Liver (tissue), 9 donors: ENCODE measurements around the gene SSBP2. TPM values are rescaled to one million over a fixed set of nuclear protein-coding genes. Genes with fewer than 3 reads are reported as not detected.

Experiments
- DNase-seq: peaks from one replicate; pipeline ENCODE4 v3.0.0-alpha.2; 2017; ENCODE audit warnings: low spot score
- H3K27ac ChIP-seq, 2 donors: one replicate each; pipeline ENCODE4 v1.7.0; 2013; ENCODE audit warnings: inconsistent platforms in 2 of 2, low read length in 2 of 2, control low read depth in 1 of 2, low read depth in 1 of 2, mild to moderate bottlenecking in 1 of 2
- H3K27me3 ChIP-seq, 4 donors: one replicate each; pipeline versions ENCODE4 v1.6.1 to v1.7.0; 2013; ENCODE audit warnings: low read length in 3 of 4, inconsistent platforms in 1 of 4, mild to moderate bottlenecking in 1 of 4, moderate library complexity in 1 of 4; ENCODE audit not compliant: control insufficient read depth in 4 of 4, insufficient read depth in 4 of 4
- H3K36me3 ChIP-seq, 4 donors: one replicate each; pipeline versions ENCODE4 v1.6.1 to v1.7.0; 2013; ENCODE audit warnings: low read length in 3 of 4, mild to moderate bottlenecking in 3 of 4, low read depth in 1 of 4, moderate library complexity in 1 of 4; ENCODE audit not compliant: control insufficient read depth in 4 of 4, insufficient read depth in 3 of 4
- H3K4me1 ChIP-seq, 4 donors: one replicate each; pipeline versions ENCODE4 v1.6.1 to v1.7.0; 2013; ENCODE audit warnings: low read length in 3 of 4, mild to moderate bottlenecking in 3 of 4, moderate library complexity in 1 of 4; ENCODE audit not compliant: control insufficient read depth in 4 of 4, insufficient read depth in 4 of 4
- H3K4me3 ChIP-seq, 3 donors: one replicate each; pipeline versions ENCODE4 v1.6.1 to v1.7.0; 2013; ENCODE audit warnings: low read length in 3 of 3, control low read depth in 1 of 3, low read depth in 1 of 3, mild to moderate bottlenecking in 1 of 3
- H3K9ac ChIP-seq, 2 donors: one replicate each; pipeline ENCODE4 v1.7.0; 2013; ENCODE audit warnings: low read length in 2 of 2, mild to moderate bottlenecking in 2 of 2, moderate library complexity in 2 of 2, control low read depth in 1 of 2, low read depth in 1 of 2
- H3K9me3 ChIP-seq, 4 donors: one replicate each; pipeline versions ENCODE4 v1.6.1 to v1.7.0; 2013; ENCODE audit warnings: low read length in 3 of 4; ENCODE audit not compliant: control insufficient read depth in 4 of 4
- EGR1 ChIP-seq, 2 donors: IDR thresholded peaks; 2 replicates each; pipeline ENCODE4 v1.6.1; 2016 to 2018; ENCODE audit warnings: antibody characterized with exemption in 2 of 2, low read depth in 2 of 2
- FOXA1 ChIP-seq: IDR thresholded peaks from 2 replicates; pipeline ENCODE4 v1.6.1; 2016; ENCODE audit warnings: antibody characterized with exemption
- FOXA2 ChIP-seq: IDR thresholded peaks from 2 replicates; pipeline ENCODE4 v1.6.1; 2016; ENCODE audit warnings: antibody characterized with exemption
- GABPA ChIP-seq, 2 donors: IDR thresholded peaks in 1 of 2; conservative IDR thresholded peaks in 1 of 2; 2 replicates each; pipeline ENCODE4 v1.6.1; 2016; ENCODE audit warnings: antibody characterized with exemption in 2 of 2, mild to moderate bottlenecking in 1 of 2, moderate library complexity in 1 of 2
- HNF4A ChIP-seq, 2 donors: conservative IDR thresholded peaks; 2 replicates each; pipeline ENCODE4 v1.6.1; 2016; ENCODE audit warnings: antibody characterized with exemption in 2 of 2, mild to moderate bottlenecking in 2 of 2
- HNF4G ChIP-seq: IDR thresholded peaks from 2 replicates; pipeline ENCODE4 v1.6.1; 2016; ENCODE audit warnings: antibody characterized with exemption
- JUND ChIP-seq, 2 donors: IDR thresholded peaks; 2 replicates each; pipeline ENCODE4 v1.6.1; 2016; ENCODE audit warnings: antibody characterized with exemption in 2 of 2
- NR2F2 ChIP-seq: IDR thresholded peaks from 2 replicates; pipeline ENCODE4 v1.6.1; 2016; ENCODE audit warnings: antibody characterized with exemption
- RAD21 ChIP-seq, 2 donors: IDR thresholded peaks; 2 replicates each; pipeline ENCODE4 v1.6.1; 2016; ENCODE audit warnings: antibody characterized with exemption in 2 of 2, mild to moderate bottlenecking in 2 of 2
- RXRA ChIP-seq, 2 donors: IDR thresholded peaks; 2 replicates each; pipeline ENCODE4 v1.6.1; 2017 to 2018; ENCODE audit warnings: antibody characterized with exemption in 2 of 2, mild to moderate bottlenecking in 1 of 2
- SP1 ChIP-seq: IDR thresholded peaks from 2 replicates; pipeline ENCODE4 v1.6.1; 2018; ENCODE audit warnings: antibody characterized with exemption, mild to moderate bottlenecking
- TAF1 ChIP-seq: conservative IDR thresholded peaks from 2 replicates; pipeline ENCODE4 v1.6.1; 2016; ENCODE audit warnings: antibody characterized with exemption, mild to moderate bottlenecking
- YY1 ChIP-seq: IDR thresholded peaks from 2 replicates; pipeline ENCODE4 v1.6.1; 2016; ENCODE audit warnings: antibody characterized with exemption, mild to moderate bottlenecking
- WGBS: extraction: QIAGEN DNeasy Blood & Tissue Kit; methylation state at CpG from one replicate; pipeline ENCODE4 v1.1.7; 2013; 5-methylcytosine and 5-hydroxymethylcytosine counted together
- polyA plus RNA-seq, 2 donors: library from polyadenylated mRNA; stranded (reverse) in 1 of 2; unstranded in 1 of 2; fragments of 200-250 nt in 1 of 2; fragments of >200 nt in 1 of 2; fragmentation: Nextera tagmentation in 1 of 2; extraction: Ambion mirVana in 1 of 2; gene quantifications; one replicate each; pipeline versions ENCODE4 v1.2.1 to v1.2.3, GENCODE V29; 2013 to 2015
- total RNA-seq, 2 donors: library from RNA; depleted of rRNA; stranded (reverse); fragments of >200 nt; gene quantifications; one replicate each; pipeline ENCODE4 v1.2.3, GENCODE V29; 2014
- TF ChIP-seq, protein P1 (sequence below): fragments of 150-350 bp; IDR thresholded peaks from 2 replicates; pipeline ENCODE4 v1.5.1; 2017; ENCODE audit warnings: improper control_type of control experiment, low read depth, low read length; ENCODE audit not compliant: missing input control
- TF ChIP-seq, protein P2 (sequence below): IDR thresholded peaks from 2 replicates; pipeline ENCODE4 v1.6.1; 2016; ENCODE audit warnings: antibody characterized with exemption, mild to moderate bottlenecking
- TF ChIP-seq, protein P3 (sequence below): IDR thresholded peaks from 2 replicates; pipeline ENCODE4 v1.6.1; 2016; ENCODE audit warnings: antibody characterized with exemption
- TF ChIP-seq, protein P4 (sequence below): IDR thresholded peaks from 2 replicates; pipeline ENCODE4 v1.6.1; 2016; ENCODE audit warnings: antibody characterized with exemption
- TF ChIP-seq, protein P5 (sequence below): IDR thresholded peaks from 2 replicates; pipeline ENCODE4 v1.6.1; 2016; ENCODE audit warnings: antibody characterized with exemption
- donor health status: healthy.
- donor health status: healthy.
- donor health status: healthy.
- donor health status: healthy.
- donor health status: healthy.

The SSBP2 gene
- total and polyA plus RNA-seq, 4 donors = 2.2 to 10.1 (median 4.1) TPM

DNA sequence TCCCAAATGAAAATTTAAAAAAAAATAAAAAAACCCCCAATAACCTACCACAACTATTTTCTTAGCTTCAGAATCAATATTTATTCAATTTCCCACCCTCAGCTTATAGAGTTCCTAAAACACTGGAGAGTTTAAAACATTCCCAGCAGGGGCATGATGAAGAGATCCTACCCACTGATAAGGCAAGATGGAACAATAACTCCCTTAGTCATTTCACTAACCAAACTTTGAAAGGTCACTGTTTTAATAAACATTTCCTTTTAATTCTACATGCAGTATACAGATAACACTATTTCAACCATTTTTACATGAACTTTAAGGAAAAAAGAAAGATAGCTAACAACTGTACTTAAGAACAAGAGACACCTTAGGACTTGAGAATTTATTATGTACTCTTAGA is 322.0 kb downstream of the SSBP2 start:
- no peak overlapping the region for H3K4me3 ChIP-seq
- H3K27ac ChIP-seq = no peak overlapping the region
- no peaks in the 10 kb centered on the region for H3K9me3 ChIP-seq
- DNase-seq = no peak
- no peaks in the 10 kb centered on the region for H3K27me3 ChIP-seq
- TF ChIP-seq HNF4A (conservative IDR thresholded peaks at IDR 0.05) = no peak
- TF ChIP-seq, protein P1, sequence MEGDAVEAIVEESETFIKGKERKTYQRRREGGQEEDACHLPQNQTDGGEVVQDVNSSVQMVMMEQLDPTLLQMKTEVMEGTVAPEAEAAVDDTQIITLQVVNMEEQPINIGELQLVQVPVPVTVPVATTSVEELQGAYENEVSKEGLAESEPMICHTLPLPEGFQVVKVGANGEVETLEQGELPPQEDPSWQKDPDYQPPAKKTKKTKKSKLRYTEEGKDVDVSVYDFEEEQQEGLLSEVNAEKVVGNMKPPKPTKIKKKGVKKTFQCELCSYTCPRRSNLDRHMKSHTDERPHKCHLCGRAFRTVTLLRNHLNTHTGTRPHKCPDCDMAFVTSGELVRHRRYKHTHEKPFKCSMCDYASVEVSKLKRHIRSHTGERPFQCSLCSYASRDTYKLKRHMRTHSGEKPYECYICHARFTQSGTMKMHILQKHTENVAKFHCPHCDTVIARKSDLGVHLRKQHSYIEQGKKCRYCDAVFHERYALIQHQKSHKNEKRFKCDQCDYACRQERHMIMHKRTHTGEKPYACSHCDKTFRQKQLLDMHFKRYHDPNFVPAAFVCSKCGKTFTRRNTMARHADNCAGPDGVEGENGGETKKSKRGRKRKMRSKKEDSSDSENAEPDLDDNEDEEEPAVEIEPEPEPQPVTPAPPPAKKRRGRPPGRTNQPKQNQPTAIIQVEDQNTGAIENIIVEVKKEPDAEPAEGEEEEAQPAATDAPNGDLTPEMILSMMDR = no peak
- no peak for TF ChIP-seq NR2F2
- TF ChIP-seq TAF1 = no peak
- no peak for TF ChIP-seq FOXA1
- no peak for TF ChIP-seq HNF4G
- TF ChIP-seq SP1 = no peak
- TF ChIP-seq, protein P2, sequence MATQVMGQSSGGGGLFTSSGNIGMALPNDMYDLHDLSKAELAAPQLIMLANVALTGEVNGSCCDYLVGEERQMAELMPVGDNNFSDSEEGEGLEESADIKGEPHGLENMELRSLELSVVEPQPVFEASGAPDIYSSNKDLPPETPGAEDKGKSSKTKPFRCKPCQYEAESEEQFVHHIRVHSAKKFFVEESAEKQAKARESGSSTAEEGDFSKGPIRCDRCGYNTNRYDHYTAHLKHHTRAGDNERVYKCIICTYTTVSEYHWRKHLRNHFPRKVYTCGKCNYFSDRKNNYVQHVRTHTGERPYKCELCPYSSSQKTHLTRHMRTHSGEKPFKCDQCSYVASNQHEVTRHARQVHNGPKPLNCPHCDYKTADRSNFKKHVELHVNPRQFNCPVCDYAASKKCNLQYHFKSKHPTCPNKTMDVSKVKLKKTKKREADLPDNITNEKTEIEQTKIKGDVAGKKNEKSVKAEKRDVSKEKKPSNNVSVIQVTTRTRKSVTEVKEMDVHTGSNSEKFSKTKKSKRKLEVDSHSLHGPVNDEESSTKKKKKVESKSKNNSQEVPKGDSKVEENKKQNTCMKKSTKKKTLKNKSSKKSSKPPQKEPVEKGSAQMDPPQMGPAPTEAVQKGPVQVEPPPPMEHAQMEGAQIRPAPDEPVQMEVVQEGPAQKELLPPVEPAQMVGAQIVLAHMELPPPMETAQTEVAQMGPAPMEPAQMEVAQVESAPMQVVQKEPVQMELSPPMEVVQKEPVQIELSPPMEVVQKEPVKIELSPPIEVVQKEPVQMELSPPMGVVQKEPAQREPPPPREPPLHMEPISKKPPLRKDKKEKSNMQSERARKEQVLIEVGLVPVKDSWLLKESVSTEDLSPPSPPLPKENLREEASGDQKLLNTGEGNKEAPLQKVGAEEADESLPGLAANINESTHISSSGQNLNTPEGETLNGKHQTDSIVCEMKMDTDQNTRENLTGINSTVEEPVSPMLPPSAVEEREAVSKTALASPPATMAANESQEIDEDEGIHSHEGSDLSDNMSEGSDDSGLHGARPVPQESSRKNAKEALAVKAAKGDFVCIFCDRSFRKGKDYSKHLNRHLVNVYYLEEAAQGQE = no peak
- TF ChIP-seq RXRA (IDR thresholded peaks at IDR 0.05) = no peak
- TF ChIP-seq, protein P3, sequence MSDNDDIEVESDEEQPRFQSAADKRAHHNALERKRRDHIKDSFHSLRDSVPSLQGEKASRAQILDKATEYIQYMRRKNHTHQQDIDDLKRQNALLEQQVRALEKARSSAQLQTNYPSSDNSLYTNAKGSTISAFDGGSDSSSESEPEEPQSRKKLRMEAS = no peak
- no peak for TF ChIP-seq RAD21 (IDR thresholded peaks at IDR 0.05)
- TF ChIP-seq, protein P4, sequence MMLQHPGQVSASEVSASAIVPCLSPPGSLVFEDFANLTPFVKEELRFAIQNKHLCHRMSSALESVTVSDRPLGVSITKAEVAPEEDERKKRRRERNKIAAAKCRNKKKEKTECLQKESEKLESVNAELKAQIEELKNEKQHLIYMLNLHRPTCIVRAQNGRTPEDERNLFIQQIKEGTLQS = no peak
- TF ChIP-seq FOXA2 = no peak
- TF ChIP-seq GABPA (IDR thresholded peaks at IDR 0.05 in 1 of 2, conservative IDR thresholded peaks at IDR 0.05 in 1 of 2) = no peak
- no peak for TF ChIP-seq EGR1 (IDR thresholded peaks at IDR 0.05; ENCODE audit: low read depth in 2 of 2)
- no peak overlapping the region for H3K9ac ChIP-seq
- H3K4me1 ChIP-seq = peaks cover 0 to 19% (median 5%) of the 10 kb centered on the region in 4 donors
- H3K36me3 ChIP-seq = no peaks in the 10 kb centered on the region

DNA sequence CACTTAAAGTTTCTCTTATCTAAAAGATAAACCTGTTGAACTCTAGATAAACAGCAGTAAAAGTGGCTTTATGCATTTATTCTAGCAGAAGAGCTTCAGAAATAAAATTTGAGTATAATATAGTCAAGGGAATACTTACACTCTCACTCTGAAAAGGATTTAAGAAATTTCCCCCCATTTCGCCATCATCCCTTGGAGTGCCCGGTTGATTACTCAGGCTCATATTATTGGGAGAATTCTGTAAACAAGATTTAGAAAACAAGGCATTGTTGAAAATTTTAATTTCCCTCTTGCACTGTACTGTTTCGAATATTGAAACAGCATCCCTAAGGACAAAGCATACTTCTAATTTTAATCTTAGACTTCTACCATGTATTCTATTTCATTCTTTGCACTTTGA is 322.5 kb downstream of the SSBP2 start:
- WGBS = 79% methylated on average over 3 of the region's 3 CpGs
- Histone ChIP-seq H3K27ac (no peak overlapping the region), H3K4me3 (no peak overlapping the region), H3K9ac (no peak overlapping the region), H3K9me3 (no peaks in the 10 kb centered on the region), H3K4me1 (peaks cover 0 to 19% (median 5%) of the 10 kb centered on the region in 4 donors), H3K36me3 (no peaks in the 10 kb centered on the region), H3K27me3 (no peaks in the 10 kb centered on the region)
- DNase-seq = no peak
- TF ChIP-seq, protein P4 = no peak
- TF ChIP-seq YY1 (no peak), JUND (IDR thresholded peaks at IDR 0.05) (no peak), FOXA1 (no peak), FOXA2 (no peak), HNF4A (conservative IDR thresholded peaks at IDR 0.05) (no peak), EGR1 (IDR thresholded peaks at IDR 0.05; ENCODE audit: low read depth in 2 of 2) (no peak), SP1 (no peak), TAF1 (no peak), RAD21 (IDR thresholded peaks at IDR 0.05) (no peak), HNF4G (no peak)
- TF ChIP-seq, protein P5, sequence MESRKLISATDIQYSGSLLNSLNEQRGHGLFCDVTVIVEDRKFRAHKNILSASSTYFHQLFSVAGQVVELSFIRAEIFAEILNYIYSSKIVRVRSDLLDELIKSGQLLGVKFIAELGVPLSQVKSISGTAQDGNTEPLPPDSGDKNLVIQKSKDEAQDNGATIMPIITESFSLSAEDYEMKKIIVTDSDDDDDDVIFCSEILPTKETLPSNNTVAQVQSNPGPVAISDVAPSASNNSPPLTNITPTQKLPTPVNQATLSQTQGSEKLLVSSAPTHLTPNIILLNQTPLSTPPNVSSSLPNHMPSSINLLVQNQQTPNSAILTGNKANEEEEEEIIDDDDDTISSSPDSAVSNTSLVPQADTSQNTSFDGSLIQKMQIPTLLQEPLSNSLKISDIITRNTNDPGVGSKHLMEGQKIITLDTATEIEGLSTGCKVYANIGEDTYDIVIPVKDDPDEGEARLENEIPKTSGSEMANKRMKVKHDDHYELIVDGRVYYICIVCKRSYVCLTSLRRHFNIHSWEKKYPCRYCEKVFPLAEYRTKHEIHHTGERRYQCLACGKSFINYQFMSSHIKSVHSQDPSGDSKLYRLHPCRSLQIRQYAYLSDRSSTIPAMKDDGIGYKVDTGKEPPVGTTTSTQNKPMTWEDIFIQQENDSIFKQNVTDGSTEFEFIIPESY = no peak
- TF ChIP-seq, protein P1 = no peak
- TF ChIP-seq, protein P2 = no peak
